Endothelial cell of umbilical vein (primary cell): Measurements from ENCODE around the gene FMN1. TPM values are rescaled to one million over a fixed set of nuclear protein-coding genes. Genes with fewer than 3 reads are reported as not detected.

Experiments
- BruUV-seq: library from RNA; stranded (reverse); fragments of 400-500 nt; replicated peaks from 2 replicates; lab custom pipeline; 2021; lab: Mats Ljungman, UMichigan
- CTCF ChIA-PET: fragments of 300-600, 350-600 bp; sonication (Branson Sonifier 250); formaldehyde crosslinking; loops from one replicate; lab custom pipeline; 2021; ENCODE audit warnings: antibody characterized with exemption, inconsistent platforms; lab: Charles Lee
- POLR2A ChIA-PET: fragments of 300-600, 350-600 bp; sonication (Branson Sonifier 250); formaldehyde crosslinking; loops from one replicate; lab custom pipeline; 2021; ENCODE audit warnings: antibody characterized with exemption, inconsistent platforms; lab: Charles Lee
- DNase-seq: peaks from one replicate; pipeline ENCODE4 v3.0.0-alpha.2; 2011; ENCODE audit warnings: low read depth, low spot score
- FAIRE-seq: peaks from 2 replicates; lab custom pipeline; 2011; peaks lifted over from hg19 to GRCh38; lab: Jason Lieb, UNC
- H2AFZ ChIP-seq: 2 replicates; pipeline ENCODE4 v1.6.0; 2012; ENCODE audit warnings: low read depth, low read length, control low read depth, inconsistent platforms
- H3K27ac ChIP-seq: 2 replicates; pipeline ENCODE4 v1.5.1; 2011; ENCODE audit warnings: low read depth, mild to moderate bottlenecking, control low read depth, low read length, moderate library complexity; ENCODE audit not compliant: insufficient read depth
- H3K27me3 ChIP-seq, 2 experiments: 2 replicates each; pipeline versions ENCODE4 v1.6.0 to v1.6.1; 2011; ENCODE audit warnings: low read length in 2 of 2, mixed read lengths in 1 of 2; ENCODE audit not compliant: control insufficient read depth in 2 of 2, insufficient read depth in 2 of 2
- H3K36me3 ChIP-seq, 2 experiments: 2 replicates in 1 of 2; 3 replicates in 1 of 2; pipeline ENCODE4 v1.5.1; 2011; ENCODE audit warnings: low read length in 2 of 2, mild to moderate bottlenecking in 1 of 2, moderate library complexity in 1 of 2; ENCODE audit not compliant: control insufficient read depth in 2 of 2, insufficient read depth in 2 of 2; ENCODE audit errors: extremely low read depth in 1 of 2
- H3K4me1 ChIP-seq: 3 replicates; pipeline ENCODE4 v1.5.1; 2011; ENCODE audit warnings: mild to moderate bottlenecking, low read length; ENCODE audit not compliant: control insufficient read depth, insufficient read depth; ENCODE audit errors: extremely low read depth
- H3K4me2 ChIP-seq: 2 replicates; pipeline ENCODE4 v1.6.1; 2011; ENCODE audit warnings: low read length, control low read depth, mixed read lengths; ENCODE audit not compliant: insufficient read depth
- H3K4me3 ChIP-seq, 3 experiments: fragments of 200-600 bp in 1 of 3; sonication (generic), shearing (Covaris generic) in 1 of 3; replicated peaks in 1 of 3; 2 replicates each; pipeline ENCODE4 v1.5.1; 2011 to 2016; ENCODE audit warnings: control low read depth in 3 of 3, low read length in 3 of 3, mild to moderate bottlenecking in 2 of 3, inconsistent platforms in 1 of 3, low read depth in 1 of 3, moderate library complexity in 1 of 3; ENCODE audit not compliant: insufficient read depth in 1 of 3
- H3K79me2 ChIP-seq: 2 replicates; pipeline ENCODE4 v1.6.0; 2012; ENCODE audit warnings: low read length, inconsistent platforms; ENCODE audit not compliant: control insufficient read depth, insufficient read depth
- H3K9ac ChIP-seq: replicated peaks from 2 replicates; pipeline ENCODE3; 2011; ENCODE audit warnings: low read length, control low read depth; ENCODE audit not compliant: insufficient read depth; ENCODE audit errors: extremely low read depth
- H3K9me1 ChIP-seq: replicated peaks from 3 replicates; pipeline ENCODE4 v1.6.0; 2011; ENCODE audit warnings: mild to moderate bottlenecking, low read length; ENCODE audit not compliant: control insufficient read depth, insufficient read depth; ENCODE audit errors: extremely low read depth
- H3K9me3 ChIP-seq: replicated peaks from 2 replicates; pipeline ENCODE4 v1.5.1; 2012; ENCODE audit warnings: low read length, inconsistent platforms; ENCODE audit not compliant: control insufficient read depth, insufficient read depth
- H4K20me1 ChIP-seq: replicated peaks from 2 replicates; pipeline ENCODE3; 2011; ENCODE audit warnings: mild to moderate bottlenecking, low read length; ENCODE audit not compliant: control insufficient read depth, insufficient read depth; ENCODE audit errors: extremely low read depth
- EZH2 ChIP-seq: IDR thresholded peaks from 2 replicates; pipeline ENCODE4 v1.6.1; 2012; ENCODE audit warnings: borderline replicate concordance, low read depth, mild to moderate bottlenecking, moderate library complexity, low read length, inconsistent platforms; ENCODE audit not compliant: severe bottlenecking
- FOS ChIP-seq: IDR thresholded peaks from 2 replicates; pipeline ENCODE4 v1.6.1; 2011; ENCODE audit warnings: mild to moderate bottlenecking, low read length, moderate library complexity, borderline replicate concordance; ENCODE audit not compliant: insufficient read depth
- GATA2 ChIP-seq: IDR thresholded peaks from 2 replicates; pipeline ENCODE4 v1.7.0; 2011; ENCODE audit warnings: low read depth, mild to moderate bottlenecking, moderate library complexity, mixed read lengths, low read length; ENCODE audit not compliant: insufficient read length, insufficient read depth
- JUN ChIP-seq: IDR thresholded peaks from 2 replicates; pipeline ENCODE4 v1.6.1; 2011; ENCODE audit warnings: borderline replicate concordance, low read depth; ENCODE audit not compliant: insufficient read length, insufficient read depth
- MYC ChIP-seq: IDR thresholded peaks from one replicate; pipeline ENCODE4 v1.6.1; 2011; ENCODE audit warnings: mild to moderate bottlenecking, low read depth, low read length
- POLR2A ChIP-seq: IDR thresholded peaks from 2 replicates; pipeline ENCODE4 v1.6.1; 2012; ENCODE audit warnings: low read depth, mild to moderate bottlenecking, control low read depth, low read length
- POLR2AphosphoS5 ChIP-seq: IDR thresholded peaks from 2 replicates; pipeline ENCODE4 v1.6.1; 2012; ENCODE audit warnings: low read depth, mild to moderate bottlenecking, control low read depth, low read length, moderate library complexity; ENCODE audit not compliant: insufficient read depth
- dilution Hi-C: fragments of 300-500 bp; cut with MboI; formaldehyde crosslinking; loops from one replicate; pipeline ENCODE4 v1.15.0; 2019; ENCODE audit warnings: low sequenced_read_pairs; ENCODE audit not compliant: extremely low pct_ligation_motif_present
- intact Hi-C: fragments of 100-400 bp; cut with micrococcal nuclease; formaldehyde crosslinking; loops from one replicate; pipeline ENCODE4 v1.10.0; 2022
- polyA plus RNA-seq, 4 experiments: library from polyadenylated mRNA; depleted of rRNA in 3 of 4; stranded (reverse) in 3 of 4; unstranded in 1 of 4; fragments of >200 nt; gene quantifications; 2 replicates each; pipeline versions ENCODE4 v1.2.1 to v1.2.3, GENCODE V29; 2011 to 2012; ENCODE audit warnings: missing spikeins in 1 of 4
- total RNA-seq: library from RNA; stranded (reverse); gene quantifications from 2 replicates; pipeline ENCODE4 v1.2.3, GENCODE V29; 2021
- TF ChIP-seq, protein P1 (sequence below), 2 donors: IDR thresholded peaks; 1 replicate in 1 of 2; 2 replicates in 1 of 2; pipeline ENCODE4 v1.5.1; 2011; ENCODE audit warnings: low read length in 2 of 2, mild to moderate bottlenecking in 2 of 2, moderate library complexity in 2 of 2, control low read depth in 1 of 2, inconsistent platforms in 1 of 2, low read depth in 1 of 2; ENCODE audit not compliant: insufficient read depth in 1 of 2; ENCODE audit errors: extremely low read depth in 1 of 2
- TF ChIP-seq, protein P2 (sequence below): IDR thresholded peaks from 2 replicates; pipeline ENCODE4 v1.6.1; 2011; ENCODE audit not compliant: insufficient read depth, insufficient read length

FMN1 gene
- total and polyA plus RNA-seq, 2 donors (not counting 3 experiments of a cell fraction or from before 2014, with no cell fraction given), result 0.01 to 0.29 TPM

DNA sequence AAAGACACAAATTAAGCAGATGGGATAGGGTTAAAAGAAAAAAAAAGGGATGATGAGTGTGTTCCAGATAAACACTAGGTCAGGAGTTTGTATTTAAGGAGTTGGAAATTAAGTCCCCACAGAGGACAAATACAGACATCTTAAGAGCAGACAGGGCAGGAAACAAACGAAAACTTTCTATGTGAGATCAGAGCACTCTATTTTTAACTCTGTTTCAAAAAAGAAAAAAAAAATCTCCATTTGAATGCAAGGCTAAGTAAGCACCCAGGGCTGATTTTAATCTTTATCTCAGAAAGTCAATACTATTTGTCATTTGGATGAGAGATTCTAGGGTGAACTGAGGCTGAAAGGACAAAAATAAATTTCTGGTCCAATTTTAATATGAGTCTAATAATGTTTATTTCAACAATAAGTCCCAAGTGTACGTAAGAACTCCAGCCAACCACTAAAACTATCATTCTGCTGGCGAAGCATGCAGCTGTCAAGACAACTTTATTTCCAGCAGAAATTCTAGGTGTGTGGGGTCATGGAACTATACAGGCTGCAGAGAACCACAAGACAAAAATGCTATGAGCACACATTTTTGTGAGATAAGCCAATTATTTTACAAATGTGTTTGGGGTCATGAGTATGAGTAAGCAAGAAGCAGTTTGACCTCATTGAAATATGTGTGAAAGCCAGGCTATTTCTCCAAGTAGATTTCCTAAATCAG lies 186.1 kb downstream of the FMN1 start:
- FAIRE-seq, result no peak
- H3K9ac ChIP-seq, result no peak overlapping the region
- no peak overlapping the region for H3K27ac ChIP-seq

More for the DNA sequence above, 186.1 kb downstream of the FMN1 start:
- ChIA-PET CTCF (interaction anchor here (1.0 to 1.6 kb wide), 2 partner anchors 92 to 124 kb away, joined by 3 to 6 read pairs; no protein-coding TSS in a partner anchor), POLR2A (no interaction called here)
- Histone ChIP-seq H3K27me3 (no peaks in the 10 kb centered on the region), H3K4me3 (no peak overlapping the region), H3K36me3 (no peaks in the 10 kb centered on the region), H3K9me1 (no peaks in the 10 kb centered on the region), H3K79me2 (no peaks in the 10 kb centered on the region), H4K20me1 (no peaks in the 10 kb centered on the region), H3K9me3 (no peaks in the 10 kb centered on the region), H3K4me1 (peaks cover 2% of the 10 kb centered on the region), H2AFZ (no peak overlapping the region), H3K4me2 (no peak overlapping the region)
- dilution Hi-C loops (no loop called here), intact Hi-C loops (no loop called here)
- no peak for TF ChIP-seq FOS
- TF ChIP-seq EZH2, result no peak
- TF ChIP-seq POLR2AphosphoS5, result no peak
- TF ChIP-seq, protein P1, sequence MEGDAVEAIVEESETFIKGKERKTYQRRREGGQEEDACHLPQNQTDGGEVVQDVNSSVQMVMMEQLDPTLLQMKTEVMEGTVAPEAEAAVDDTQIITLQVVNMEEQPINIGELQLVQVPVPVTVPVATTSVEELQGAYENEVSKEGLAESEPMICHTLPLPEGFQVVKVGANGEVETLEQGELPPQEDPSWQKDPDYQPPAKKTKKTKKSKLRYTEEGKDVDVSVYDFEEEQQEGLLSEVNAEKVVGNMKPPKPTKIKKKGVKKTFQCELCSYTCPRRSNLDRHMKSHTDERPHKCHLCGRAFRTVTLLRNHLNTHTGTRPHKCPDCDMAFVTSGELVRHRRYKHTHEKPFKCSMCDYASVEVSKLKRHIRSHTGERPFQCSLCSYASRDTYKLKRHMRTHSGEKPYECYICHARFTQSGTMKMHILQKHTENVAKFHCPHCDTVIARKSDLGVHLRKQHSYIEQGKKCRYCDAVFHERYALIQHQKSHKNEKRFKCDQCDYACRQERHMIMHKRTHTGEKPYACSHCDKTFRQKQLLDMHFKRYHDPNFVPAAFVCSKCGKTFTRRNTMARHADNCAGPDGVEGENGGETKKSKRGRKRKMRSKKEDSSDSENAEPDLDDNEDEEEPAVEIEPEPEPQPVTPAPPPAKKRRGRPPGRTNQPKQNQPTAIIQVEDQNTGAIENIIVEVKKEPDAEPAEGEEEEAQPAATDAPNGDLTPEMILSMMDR (IDR thresholded peaks at IDR 0.05; ENCODE audit: extremely low read depth in 1 of 2, insufficient read depth in 1 of 2, low read depth in 1 of 2, low read length in 2 of 2), result no peak
- TF ChIP-seq MYC, result no peak
- no peak for TF ChIP-seq JUN
- no peak for TF ChIP-seq GATA2
- TF ChIP-seq, protein P2, sequence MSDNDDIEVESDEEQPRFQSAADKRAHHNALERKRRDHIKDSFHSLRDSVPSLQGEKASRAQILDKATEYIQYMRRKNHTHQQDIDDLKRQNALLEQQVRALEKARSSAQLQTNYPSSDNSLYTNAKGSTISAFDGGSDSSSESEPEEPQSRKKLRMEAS, result no peak
- TF ChIP-seq POLR2A, result no peak
- DNase-seq, result no peak
- no TSS peak for BruUV-seq
